SK-N-SH (cell line): ENCODE measurements around the gene ZNF410. TPM values are rescaled to one million over a fixed set of nuclear protein-coding genes. Genes with fewer than 3 reads are reported as not detected.

Experiments
- CTCF ChIA-PET: fragments of 300-600, 350-600 bp; formaldehyde crosslinking; extraction: SDS; loops from one replicate; lab custom pipeline; 2021; lab: Yijun Ruan, JAX
- POLR2A ChIA-PET: fragments of 350-600 bp; sonication (Branson Sonifier 250); formaldehyde crosslinking; extraction: SDS; loops from one replicate; lab custom pipeline; 2020; ENCODE audit warnings: antibody characterized with exemption, inconsistent platforms; lab: Yijun Ruan, JAX
- DNase-seq: peaks from one replicate; pipeline ENCODE4 v3.0.0; 2012
- H2AFZ ChIP-seq: fragments of 200-600 bp; sonication (generic); 2 replicates; pipeline ENCODE4 v1.8.1; 2016; ENCODE audit warnings: antibody characterized with exemption, mild to moderate bottlenecking, low read depth
- H3F3A ChIP-seq: fragments of 200-600 bp; sonication (generic); replicated peaks from 2 replicates; pipeline ENCODE3; 2016; ENCODE audit warnings: antibody characterized with exemption, mild to moderate bottlenecking; ENCODE audit not compliant: insufficient read depth
- H3K27ac ChIP-seq, 2 experiments: fragments of 200-500 bp in 1 of 2; fragments of 200-600 bp in 1 of 2; sonication (Bioruptor generic) in 1 of 2; sonication (generic), shearing (Covaris generic) in 1 of 2; 2 replicates each; pipeline versions ENCODE4 v1.5.1 to v1.6.1; 2014 to 2016; ENCODE audit warnings: low read depth in 2 of 2, inconsistent platforms in 1 of 2, low read length in 1 of 2, mild to moderate bottlenecking in 1 of 2, mixed read lengths in 1 of 2
- H3K27me3 ChIP-seq: fragments of 200-600 bp; sonication (generic), shearing (Covaris generic); 2 replicates; pipeline ENCODE4 v1.6.1; 2016; ENCODE audit warnings: mixed run types; ENCODE audit not compliant: insufficient read depth
- H3K36me3 ChIP-seq, 2 experiments: fragments of 200-500 bp in 1 of 2; fragments of 200-600 bp in 1 of 2; sonication (Bioruptor generic) in 1 of 2; sonication (generic) in 1 of 2; replicated peaks in 1 of 2; 2 replicates each; pipeline versions ENCODE3 to v1.5.1; 2014 to 2016; ENCODE audit warnings: low read length in 1 of 2, mild to moderate bottlenecking in 1 of 2; ENCODE audit not compliant: insufficient read depth in 2 of 2, control insufficient read depth in 1 of 2
- H3K4me1 ChIP-seq, 2 experiments: fragments of 200-500 bp in 1 of 2; fragments of 200-600 bp in 1 of 2; sonication (Bioruptor generic) in 1 of 2; sonication (generic), shearing (Covaris generic) in 1 of 2; 2 replicates each; pipeline versions ENCODE4 v1.5.1 to v1.6.1; 2014 to 2016; ENCODE audit warnings: low read depth in 1 of 2, low read length in 1 of 2, mixed run types in 1 of 2; ENCODE audit not compliant: insufficient read depth in 2 of 2, control insufficient read depth in 1 of 2
- H3K4me2 ChIP-seq: fragments of 200-600 bp; sonication (generic), shearing (Covaris generic); 2 replicates; pipeline ENCODE4 v1.6.1; 2017; ENCODE audit warnings: mixed run types
- H3K4me3 ChIP-seq, 2 experiments: fragments of 200-500 bp in 1 of 2; fragments of 200-600 bp in 1 of 2; sonication (Bioruptor generic) in 1 of 2; sonication (generic), shearing (Covaris generic) in 1 of 2; 2 replicates each; pipeline versions ENCODE4 v1.5.1 to v1.8.1; 2014 to 2016; ENCODE audit warnings: low read depth in 2 of 2, inconsistent platforms in 1 of 2, low read length in 1 of 2, mild to moderate bottlenecking in 1 of 2, mixed read lengths in 1 of 2, moderate library complexity in 1 of 2
- H3K79me2 ChIP-seq: fragments of 200-600 bp; sonication (generic); 2 replicates; pipeline ENCODE4 v1.8.1; 2017; ENCODE audit warnings: mild to moderate bottlenecking; ENCODE audit not compliant: insufficient read depth
- H3K9ac ChIP-seq: fragments of 200-600 bp; sonication (generic); 2 replicates; pipeline ENCODE4 v1.6.1; 2017; ENCODE audit warnings: mixed run types
- H3K9me2 ChIP-seq: fragments of 200-600 bp; sonication (generic); 2 replicates; pipeline ENCODE4 v1.6.1; 2017; ENCODE audit warnings: mixed run types
- H3K9me3 ChIP-seq: fragments of 200-600 bp; sonication (generic); 2 replicates; pipeline ENCODE4 v1.6.1; 2017; ENCODE audit warnings: mixed run types, mild to moderate bottlenecking, moderate library complexity
- H4K20me1 ChIP-seq: fragments of 200-600 bp; sonication (generic); 2 replicates; pipeline ENCODE4 v1.6.1; 2017; ENCODE audit warnings: mild to moderate bottlenecking, mixed run types; ENCODE audit not compliant: insufficient read depth
- CTCF ChIP-seq: fragments of 200-600 bp; sonication (generic); IDR thresholded peaks from 2 replicates; pipeline ENCODE4 v1.6.1; 2017; ENCODE audit warnings: antibody characterized with exemption, mild to moderate bottlenecking, moderate library complexity
- GATA2 ChIP-seq: sonication (generic); formaldehyde crosslinking; IDR thresholded peaks from 2 replicates; pipeline ENCODE4 v1.5.0; 2020; ENCODE audit warnings: mild to moderate bottlenecking, missing genetic modification reagents
- JUND ChIP-seq: IDR thresholded peaks from 2 replicates; pipeline ENCODE4 v1.4.0; 2012
- NRF1 ChIP-seq: IDR thresholded peaks from 2 replicates; pipeline ENCODE4 v1.6.1; 2012; ENCODE audit warnings: low read depth, mild to moderate bottlenecking, low read length
- PBX3 ChIP-seq: IDR thresholded peaks from 2 replicates; pipeline ENCODE4; 2012
- POLR2AphosphoS5 ChIP-seq: IDR thresholded peaks from 2 replicates; pipeline ENCODE4 v1.6.1; 2012; ENCODE audit warnings: low read depth, low read length
- RAD21 ChIP-seq: IDR thresholded peaks from 2 replicates; pipeline ENCODE4 v1.6.1; 2012; ENCODE audit warnings: mild to moderate bottlenecking, low read length
- SIN3A ChIP-seq: IDR thresholded peaks from 2 replicates; pipeline ENCODE4 v1.6.1; 2012; ENCODE audit warnings: low read depth, mild to moderate bottlenecking, low read length, moderate library complexity, borderline replicate concordance
- TAF1 ChIP-seq: IDR thresholded peaks from 2 replicates; pipeline ENCODE4 v1.6.1; 2012; ENCODE audit warnings: low read depth, mild to moderate bottlenecking, low read length, moderate library complexity, borderline replicate concordance
- TEAD4 ChIP-seq: IDR thresholded peaks from 2 replicates; pipeline ENCODE4 v1.4.0; 2012; ENCODE audit warnings: mild to moderate bottlenecking, borderline replicate concordance; ENCODE audit not compliant: insufficient read depth
- USF1 ChIP-seq: IDR thresholded peaks from 2 replicates; pipeline ENCODE4 v1.4.0; 2012; ENCODE audit warnings: low read depth, borderline replicate concordance
- WGBS: methylation state at CpG from one replicate; pipeline ENCODE4 v1.1.6; 2017; ENCODE audit warnings: low lambda C conversion rate; 5-methylcytosine and 5-hydroxymethylcytosine counted together
- polyA plus RNA-seq, 3 experiments: library from polyadenylated mRNA; depleted of rRNA; stranded (reverse); fragments of >200 nt; gene quantifications; 2 replicates each; pipeline ENCODE4 v1.2.3, GENCODE V29; 2012

ZNF410 gene
- polyA plus RNA-seq, 1 of the 3 experiments (the other 2 are of a cell fraction), result 22.8 TPM

- Histone ChIP-seq H3K4me2 (no peak overlapping the region), H3K9ac (no peak overlapping the region), H3K9me3 (no peaks in the 10 kb centered on the region), H3K4me1 (no peaks in the 10 kb centered on the region), H3K79me2 (peaks cover 11% of the 10 kb centered on the region; the same call in 1 of the 2 replicates), H3K36me3 (peaks cover 66 to 73% of the 10 kb centered on the region in 2 experiments), H3K9me2 (no peaks in the 10 kb centered on the region), H3K27me3 (no peaks in the 10 kb centered on the region), H3K27ac (no peak overlapping the region), H3F3A (peaks cover 4% of the 10 kb centered on the region), H4K20me1 (no peaks in the 10 kb centered on the region), H3K4me3 (no peak overlapping the region), H2AFZ (no peak overlapping the region)
- TF ChIP-seq PBX3 (no peak), TEAD4 (no peak), CTCF (no peak), POLR2AphosphoS5 (no peak), SIN3A (no peak), TAF1 (no peak)
- 97% methylated on average over 5 of the region's 5 CpGs for WGBS
- DNase-seq, result no peak
- CTCF ChIA-PET, result no interaction called here
- POLR2A ChIA-PET, result no interaction called here
Measured at GRCh38 chr14:73924337-73924736, 37.7 kb downstream of the ZNF410 start.

GRCh38 chr14:73935666-73936065 lies 49.0 kb downstream of the ZNF410 start:
- H3K9me3 ChIP-seq, result no peaks in the 10 kb centered on the region
- no peaks in the 10 kb centered on the region for H3K9me2 ChIP-seq
- H3K36me3 ChIP-seq, result peaks cover 38 to 57% of the 10 kb centered on the region in 2 experiments
- WGBS, result 71% methylated on average over 2 of the region's 2 CpGs
- H3K9ac ChIP-seq, result no peak overlapping the region
- H3K4me3 ChIP-seq, result no peak overlapping the region
- no peak overlapping the region for H3K27ac ChIP-seq
- ChIA-PET POLR2A (no interaction called here), CTCF (interaction anchor here (0.6 to 2.1 kb wide), 7 partner anchors 12 to 218 kb away, joined by 3 to 7 read pairs (median 4); partner anchors contain the start of genes COQ6 and FAM161B)
- H3K79me2 ChIP-seq, result no peaks in the 10 kb centered on the region
- no peaks in the 10 kb centered on the region for H3K27me3 ChIP-seq
- no peaks in the 10 kb centered on the region; a peak in 1 of 4 replicates for H3K4me1 ChIP-seq
- no peak overlapping the region for H2AFZ ChIP-seq
- H4K20me1 ChIP-seq, result no peaks in the 10 kb centered on the region
- peak; percentile 51 for DNase-seq
- H3K4me2 ChIP-seq, result no peak overlapping the region
- TF ChIP-seq JUND (no peak), RAD21 (0 out of 2 replicates have a peak, but pooled peaks have one; percentile 17), USF1 (no peak), POLR2AphosphoS5 (no peak), GATA2 (CRISPR knock-in tag) (no peak), NRF1 (no peak), CTCF (peak; percentile 46)
- peaks cover 11% of the 10 kb centered on the region for H3F3A ChIP-seq
